Camera-type eye (tissue), 1 donor: ENCODE data around the gene FAAH. TPM values are rescaled to one million over a fixed set of nuclear protein-coding genes. Genes with fewer than 3 reads are reported as not detected.

Experiments used
- total RNA-seq: library from RNA; depleted of rRNA; stranded (reverse); fragments of >200 nt; gene quantifications from one replicate; pipeline ENCODE4 v1.2.3, GENCODE V29; 2014

FAAH gene
- 39.7 TPM for total RNA-seq

DNA sequence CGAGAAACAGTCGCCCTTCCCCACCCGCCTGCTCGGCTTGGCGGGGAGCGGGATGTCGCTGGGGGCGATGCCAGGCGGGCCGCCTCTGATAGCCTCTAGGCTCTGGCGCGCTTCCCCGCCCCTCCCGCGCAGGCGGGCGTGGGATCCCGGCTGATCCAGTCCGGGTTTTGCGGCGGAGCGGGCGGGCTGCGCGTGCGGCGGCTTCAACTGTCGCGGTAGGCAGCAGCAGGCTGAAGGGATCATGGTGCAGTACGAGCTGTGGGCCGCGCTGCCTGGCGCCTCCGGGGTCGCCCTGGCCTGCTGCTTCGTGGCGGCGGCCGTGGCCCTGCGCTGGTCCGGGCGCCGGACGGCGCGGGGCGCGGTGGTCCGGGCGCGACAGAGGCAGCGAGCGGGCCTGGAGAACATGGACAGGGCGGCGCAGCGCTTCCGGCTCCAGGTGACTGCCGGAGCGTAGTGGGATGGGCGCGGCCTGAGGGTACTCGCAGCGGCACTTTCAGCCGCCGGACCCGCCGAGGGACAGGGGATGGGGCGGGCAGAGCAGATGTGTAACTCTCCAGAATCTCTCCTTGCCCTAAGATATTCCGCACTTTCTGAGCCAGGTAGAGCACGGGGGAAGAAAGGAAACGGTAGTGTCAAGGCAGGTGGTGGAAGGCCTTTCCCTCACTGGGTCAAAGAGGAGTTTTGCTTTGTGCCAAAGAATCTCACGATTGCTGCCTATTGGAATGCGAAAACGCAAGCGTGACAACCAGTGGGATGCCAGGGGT, at the start of gene FAAH:
Gene FAAH (plus strand): TSS at position 210 of the 764 bp plus-strand sequence. CDS start 32 bp downstream, at position 242.

Other genes starting within 250 kb of the FAAH start
- 0.49 TPM for gene TSPAN1, start 219.2 kb upstream of the FAAH start, total RNA-seq
- gene P3R3URF, start 217.8 kb upstream of the FAAH start, total RNA-seq: not detected
- 38.7 TPM for gene POMGNT1, start 195.9 kb upstream of the FAAH start, total RNA-seq
- 6.0 TPM for gene LURAP1, start 191.0 kb upstream of the FAAH start, total RNA-seq
- gene RAD54L, start 146.6 kb upstream of the FAAH start, total RNA-seq: 2.1 TPM
- gene LRRC41, start 90.7 kb upstream of the FAAH start, total RNA-seq: 79.5 TPM
- 372 TPM for gene UQCRH, start 90.6 kb upstream of the FAAH start, total RNA-seq
- gene NSUN4, start 53.5 kb upstream of the FAAH start, total RNA-seq: 25.3 TPM
- gene DMBX1, start 95.5 kb downstream of the FAAH start, total RNA-seq: 0.55 TPM
- not detected for gene KNCN, start 157.3 kb downstream of the FAAH start, total RNA-seq
- 38.1 TPM for gene MKNK1, start 210.0 kb downstream of the FAAH start, total RNA-seq
- gene MOB3C, start 222.5 kb downstream of the FAAH start, total RNA-seq: 11.8 TPM